ENCODE data around the gene EVC2.

The EVC2 gene

DNA sequence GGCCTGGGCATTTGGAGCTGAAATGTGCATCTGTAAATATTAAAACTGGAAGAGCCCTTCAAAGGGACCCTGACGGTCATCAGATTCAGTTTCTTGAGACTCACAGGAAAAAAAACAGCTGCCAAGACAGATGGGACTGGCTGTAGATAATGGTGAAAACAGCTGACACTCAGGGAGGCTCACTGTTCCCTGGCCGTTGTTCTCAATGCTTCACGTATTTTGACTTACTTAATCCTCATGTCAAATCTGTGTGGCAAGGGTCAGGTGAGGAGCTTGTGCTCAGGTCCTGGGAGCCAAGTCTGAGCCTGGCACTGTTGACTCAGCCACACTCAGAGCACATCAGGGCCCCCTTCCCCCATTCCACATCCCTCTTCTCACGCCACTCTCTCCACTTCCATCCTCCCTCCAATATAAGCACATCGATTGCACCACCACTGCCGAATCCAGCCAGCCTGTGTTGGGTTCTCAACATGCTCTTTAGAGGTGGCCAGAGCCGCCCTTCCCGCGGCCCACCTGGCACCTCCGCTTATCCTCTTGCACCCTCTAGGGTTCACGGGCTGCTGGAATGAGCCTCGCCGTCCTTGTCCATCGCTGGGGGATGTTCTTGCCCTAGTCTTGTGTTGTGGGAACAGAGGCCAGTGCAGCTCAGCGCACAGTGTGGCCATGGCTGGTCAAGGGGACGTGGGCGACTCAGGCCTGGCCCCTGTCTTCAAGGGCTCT is 42.7 kb upstream of the EVC2 start:
- no peak for DNase-seq (ENCODE audit: low read depth)
- no peak overlapping the region for H3K4me3 ChIP-seq (ENCODE audit: low read depth, low read length)
- TF ChIP-seq, protein P1, sequence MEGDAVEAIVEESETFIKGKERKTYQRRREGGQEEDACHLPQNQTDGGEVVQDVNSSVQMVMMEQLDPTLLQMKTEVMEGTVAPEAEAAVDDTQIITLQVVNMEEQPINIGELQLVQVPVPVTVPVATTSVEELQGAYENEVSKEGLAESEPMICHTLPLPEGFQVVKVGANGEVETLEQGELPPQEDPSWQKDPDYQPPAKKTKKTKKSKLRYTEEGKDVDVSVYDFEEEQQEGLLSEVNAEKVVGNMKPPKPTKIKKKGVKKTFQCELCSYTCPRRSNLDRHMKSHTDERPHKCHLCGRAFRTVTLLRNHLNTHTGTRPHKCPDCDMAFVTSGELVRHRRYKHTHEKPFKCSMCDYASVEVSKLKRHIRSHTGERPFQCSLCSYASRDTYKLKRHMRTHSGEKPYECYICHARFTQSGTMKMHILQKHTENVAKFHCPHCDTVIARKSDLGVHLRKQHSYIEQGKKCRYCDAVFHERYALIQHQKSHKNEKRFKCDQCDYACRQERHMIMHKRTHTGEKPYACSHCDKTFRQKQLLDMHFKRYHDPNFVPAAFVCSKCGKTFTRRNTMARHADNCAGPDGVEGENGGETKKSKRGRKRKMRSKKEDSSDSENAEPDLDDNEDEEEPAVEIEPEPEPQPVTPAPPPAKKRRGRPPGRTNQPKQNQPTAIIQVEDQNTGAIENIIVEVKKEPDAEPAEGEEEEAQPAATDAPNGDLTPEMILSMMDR (IDR thresholded peaks at IDR 0.05; ENCODE audit: insufficient read depth, low read depth, low read length, missing control alignments) = no peak

- TF ChIP-seq, protein P1 (IDR thresholded peaks at IDR 0.05; ENCODE audit: insufficient read depth, low read depth, low read length, missing control alignments) = no peak
- no peak overlapping the region for H3K4me3 ChIP-seq (ENCODE audit: low read depth, low read length)
- DNase-seq (ENCODE audit: low read depth) = no peak
Observed at GRCh38 chr4:5750052-5750945, 41.9 kb upstream of the EVC2 start.

DNA sequence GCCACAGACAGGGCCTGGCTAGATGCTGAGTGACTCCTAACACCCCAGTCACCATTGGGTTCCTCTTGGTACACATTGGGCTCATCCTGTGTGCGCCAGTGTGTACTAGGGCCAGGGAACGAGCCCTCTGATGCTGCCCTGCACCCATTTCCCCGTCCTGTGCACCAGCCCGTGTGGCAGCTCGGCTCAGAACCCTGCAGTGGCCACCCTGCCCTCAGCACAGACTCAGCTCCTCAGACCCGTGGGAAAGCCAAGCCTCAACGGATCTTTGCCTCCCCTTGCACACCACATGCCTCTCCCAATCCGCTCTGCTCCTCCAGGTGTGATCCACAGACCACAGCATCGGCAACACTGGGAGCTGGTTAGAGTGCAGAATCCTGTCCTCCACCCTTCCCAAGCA is 41.2 kb upstream of the EVC2 start:
- DNase-seq (ENCODE audit: low read depth) = no peak
- TF ChIP-seq, protein P1 (IDR thresholded peaks at IDR 0.05; ENCODE audit: insufficient read depth, low read depth, low read length, missing control alignments) = no peak
- no peak overlapping the region for H3K4me3 ChIP-seq (ENCODE audit: low read depth, low read length)

DNA sequence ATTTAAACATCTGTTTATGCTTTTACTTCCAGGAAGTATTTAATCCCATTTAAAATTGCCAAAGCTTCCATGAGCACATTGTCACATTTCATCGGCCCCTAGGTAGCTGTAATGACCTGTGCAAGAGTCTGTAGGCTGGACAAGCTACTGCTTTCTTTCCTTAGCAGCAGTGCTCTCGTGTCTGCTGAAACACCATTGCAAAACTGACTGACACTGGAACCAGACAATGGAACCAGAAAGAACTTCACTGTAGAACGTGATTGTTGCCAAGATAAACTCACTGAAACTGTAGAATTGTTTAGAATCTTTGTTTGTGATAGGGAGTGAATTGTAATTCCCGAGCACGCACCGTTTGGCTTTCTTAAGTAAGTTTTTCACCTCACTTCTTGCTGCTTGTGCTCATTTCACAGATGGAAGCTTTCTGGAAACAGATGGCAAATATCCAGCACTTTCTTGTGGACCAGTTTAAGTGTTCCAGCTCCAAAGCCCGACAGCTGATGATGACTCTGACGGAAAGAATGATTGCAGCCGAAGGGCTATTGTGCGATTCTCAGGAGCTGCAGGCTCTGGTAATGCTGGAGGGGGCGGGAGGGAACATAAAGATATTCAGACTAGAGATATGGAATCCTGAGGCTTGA is 39.5 kb upstream of the EVC2 start:
- TF ChIP-seq, protein P1 (IDR thresholded peaks at IDR 0.05; ENCODE audit: insufficient read depth, low read depth, low read length, missing control alignments) = no peak
- DNase-seq (ENCODE audit: low read depth) = no peak
- H3K4me3 ChIP-seq (ENCODE audit: low read depth, low read length) = no peak overlapping the region

DNA sequence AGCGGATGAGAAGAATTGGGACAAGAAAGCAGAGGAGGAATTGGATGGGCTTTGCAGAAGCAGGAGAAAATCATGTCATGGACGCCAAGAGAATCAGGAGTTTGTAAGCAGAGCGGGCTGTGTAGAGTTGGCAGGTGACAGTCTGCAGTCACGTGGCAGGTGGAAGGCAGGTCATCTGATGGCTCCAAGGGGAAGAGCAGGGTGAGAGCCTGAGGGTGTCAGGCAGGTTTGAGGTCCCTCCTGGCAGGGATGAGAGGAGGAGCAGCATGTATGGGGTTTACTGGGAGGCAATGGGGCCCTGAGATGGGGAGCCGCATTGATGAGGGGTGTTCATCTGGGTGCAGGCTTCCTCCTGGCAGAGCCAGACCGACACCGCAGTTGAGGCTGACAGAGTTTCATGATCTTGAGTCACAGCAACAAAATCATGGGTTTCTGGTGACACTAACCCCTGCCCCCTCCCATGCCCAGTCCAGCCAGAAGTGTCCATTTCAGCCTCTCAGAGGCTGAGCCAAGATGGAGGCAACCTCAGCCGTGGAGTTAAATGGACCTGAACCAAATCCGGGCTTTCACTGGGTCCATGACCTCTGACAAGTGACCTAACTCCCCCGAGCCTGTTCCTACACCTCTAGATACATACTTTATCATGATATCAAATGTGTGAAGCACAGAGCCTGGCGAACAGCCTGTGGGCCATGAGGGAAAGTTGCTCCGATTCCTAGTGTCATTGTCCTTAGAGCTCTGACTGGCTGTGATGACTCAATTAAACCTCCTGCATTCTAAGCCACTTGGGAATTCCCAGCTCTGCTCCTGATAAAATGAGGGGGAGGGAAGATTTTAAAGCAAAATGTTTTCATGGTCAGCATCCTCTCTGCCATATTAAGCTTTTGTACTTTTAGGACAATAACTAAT is 38.7 kb upstream of the EVC2 start:
- no peak overlapping the region for H3K4me3 ChIP-seq (ENCODE audit: low read depth, low read length)
- TF ChIP-seq, protein P1 (IDR thresholded peaks at IDR 0.05; ENCODE audit: insufficient read depth, low read depth, low read length, missing control alignments) = no peak
- DNase-seq (ENCODE audit: low read depth) = no peak

DNA sequence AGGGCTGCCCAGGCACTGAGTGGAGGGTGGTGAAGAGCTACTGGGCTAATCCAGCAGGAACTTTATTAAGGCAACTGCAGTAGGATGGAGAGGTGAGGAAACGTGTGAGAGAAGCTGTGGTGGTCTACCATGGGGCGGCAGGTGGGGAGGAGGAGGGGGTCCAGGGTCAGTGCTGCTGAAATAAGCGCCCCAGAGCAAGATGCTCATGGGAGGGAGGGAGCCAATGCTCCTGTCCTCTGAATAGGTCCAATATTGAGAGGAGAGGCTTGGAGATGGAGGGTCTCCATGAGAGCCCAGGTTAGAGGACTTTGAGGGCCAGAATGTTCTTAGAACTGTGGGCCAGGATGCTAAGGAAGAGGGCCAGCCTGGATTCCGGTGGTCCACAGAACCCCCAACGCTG is 37.9 kb upstream of the EVC2 start:
- TF ChIP-seq, protein P1 (IDR thresholded peaks at IDR 0.05; ENCODE audit: insufficient read depth, low read depth, low read length, missing control alignments) = no peak
- no peak for DNase-seq (ENCODE audit: low read depth)
- H3K4me3 ChIP-seq (ENCODE audit: low read depth, low read length) = no peak overlapping the region
